GM23248 (cell line): ENCODE data around the gene WWC1. TPM values are rescaled to one million over a fixed set of nuclear protein-coding genes. Genes with fewer than 3 reads are reported as not detected.

ENCODE experiments used
- DNase-seq: peaks from one replicate; pipeline ENCODE4 v3.0.0-alpha.2; 2015
- H2AFZ ChIP-seq: fragments of 200-600 bp; sonication (generic); 2 replicates; pipeline ENCODE4 v1.6.1; 2016; ENCODE audit warnings: antibody characterized with exemption
- H3F3A ChIP-seq: fragments of 200-600 bp; sonication (generic); 2 replicates; pipeline ENCODE4 v1.6.1; 2016; ENCODE audit warnings: mild to moderate bottlenecking, antibody characterized with exemption, mixed run types; ENCODE audit not compliant: insufficient read depth
- H3K27ac ChIP-seq: fragments of 200-600 bp; sonication (generic); 2 replicates; pipeline ENCODE4 v1.5.1; 2016; ENCODE audit warnings: mild to moderate bottlenecking
- H3K27me3 ChIP-seq: fragments of 200-600 bp; sonication (generic); replicated peaks from 2 replicates; pipeline ENCODE4 v1.6.1; 2016; ENCODE audit warnings: mild to moderate bottlenecking; ENCODE audit not compliant: insufficient read depth
- H3K36me3 ChIP-seq: fragments of 200-600 bp; sonication (generic); 2 replicates; pipeline ENCODE4 v1.6.1; 2016; ENCODE audit warnings: low read depth, mild to moderate bottlenecking
- H3K4me1 ChIP-seq: fragments of 200-600 bp; sonication (generic); 2 replicates; pipeline ENCODE4 v1.6.1; 2016; ENCODE audit warnings: mild to moderate bottlenecking; ENCODE audit not compliant: insufficient read depth
- H3K4me2 ChIP-seq: fragments of 200-600 bp; sonication (generic); one replicate; pipeline ENCODE4 v1.6.1; 2016; ENCODE audit warnings: mild to moderate bottlenecking; ENCODE audit not compliant: unreplicated experiment
- H3K4me3 ChIP-seq: fragments of 200-600 bp; sonication (generic); 2 replicates; pipeline ENCODE4 v1.5.1; 2016; ENCODE audit warnings: mild to moderate bottlenecking
- H3K79me2 ChIP-seq: fragments of 200-600 bp; sonication (generic); 2 replicates; pipeline ENCODE4 v1.6.1; 2016; ENCODE audit warnings: mild to moderate bottlenecking; ENCODE audit not compliant: insufficient read depth
- H3K9ac ChIP-seq: fragments of 200-600 bp; sonication (generic); 2 replicates; pipeline ENCODE4 v1.6.1; 2016; ENCODE audit warnings: mild to moderate bottlenecking
- H3K9me2 ChIP-seq: fragments of 200-600 bp; sonication (generic); 2 replicates; pipeline ENCODE4 v1.6.1; 2016; ENCODE audit warnings: mixed run types, mild to moderate bottlenecking, moderate library complexity; ENCODE audit not compliant: insufficient read depth
- H3K9me3 ChIP-seq: fragments of 200-600 bp; sonication (generic); one replicate; pipeline ENCODE4 v1.6.1; 2017; ENCODE audit warnings: low read depth
- H4K20me1 ChIP-seq: fragments of 200-600 bp; sonication (generic); 2 replicates; pipeline ENCODE4 v1.6.0; 2016; ENCODE audit not compliant: insufficient read depth
- EZH2 ChIP-seq: fragments of 200-600 bp; sonication (generic); IDR thresholded peaks from 2 replicates; pipeline ENCODE4 v1.6.1; 2018; ENCODE audit warnings: antibody characterized with exemption, mild to moderate bottlenecking; ENCODE audit not compliant: insufficient read depth, poor library complexity, severe bottlenecking
- EZH2phosphoT487 ChIP-seq: fragments of 200-600 bp; sonication (generic); IDR thresholded peaks from 2 replicates; pipeline ENCODE4 v1.6.1; 2018; ENCODE audit warnings: antibody characterized with exemption, moderate library complexity, mild to moderate bottlenecking, low read depth; ENCODE audit not compliant: insufficient read depth
- WGBS, 2 experiments: methylation state at CpG; one replicate each; pipeline ENCODE4 v1.1.6; 2015 to 2017; ENCODE audit warnings: low lambda C conversion rate in 2 of 2, low coverage in 1 of 2; ENCODE audit errors: missing lambda C conversion rate in 2 of 2; 5-methylcytosine and 5-hydroxymethylcytosine counted together
- in situ Hi-C: fragments of 300-500 bp; cut with MboI; formaldehyde crosslinking; loops from 2 replicates; pipeline ENCODE4 v1.15.0; 2020
- polyA plus RNA-seq: library from polyadenylated mRNA; unstranded; fragments of >200 nt; fragmentation: Nextera tagmentation; extraction: Ambion mirVana; gene quantifications from 2 replicates; pipeline ENCODE4 v1.2.1, GENCODE V29; 2016
- total RNA-seq: library from RNA; depleted of rRNA; stranded (reverse); fragments of >200 nt; shearing (Covaris generic); gene quantifications from 2 replicates; pipeline ENCODE4 v1.2.3, GENCODE V29; 2014

The WWC1 gene
- total and polyA plus RNA-seq, 2 experiments from 2014 or later = 1.8 to 7.1 TPM

- Histone ChIP-seq H3F3A (no peaks in the 10 kb centered on the region), H4K20me1 (no peaks in the 10 kb centered on the region), H3K36me3 (no peaks in the 10 kb centered on the region), H3K4me2 (no peak overlapping the region), H3K27ac (no peak overlapping the region), H3K9ac (no peak overlapping the region), H3K9me2 (no peaks in the 10 kb centered on the region), H3K27me3 (no peaks in the 10 kb centered on the region), H3K4me1 (peaks cover 7% of the 10 kb centered on the region; the same call in 1 of the 2 replicates), H3K4me3 (no peak overlapping the region), H3K79me2 (no peaks in the 10 kb centered on the region), H2AFZ (no peak overlapping the region), H3K9me3 (no peaks in the 10 kb centered on the region)
- no peak for DNase-seq
- TF ChIP-seq EZH2 (no peak), EZH2phosphoT487 (no peak)
- 96 to 97% methylated on average over 4 of the region's 4 CpGs for WGBS, 2 experiments
- in situ Hi-C loops = no loop called here
Observed at GRCh38 chr5:168427224-168427623, 135.8 kb downstream of the WWC1 start.

GRCh38 chr5:168428552-168428951 is 137.1 kb downstream of the WWC1 start:
- Histone ChIP-seq H3K27me3 (no peaks in the 10 kb centered on the region), H3K4me2 (no peak overlapping the region), H3K9ac (no peak overlapping the region), H3K79me2 (no peaks in the 10 kb centered on the region), H3K9me2 (no peaks in the 10 kb centered on the region), H4K20me1 (no peaks in the 10 kb centered on the region), H3K9me3 (no peaks in the 10 kb centered on the region), H3K36me3 (no peaks in the 10 kb centered on the region), H3K4me3 (no peak overlapping the region), H3F3A (no peaks in the 10 kb centered on the region), H3K4me1 (peaks cover 7% of the 10 kb centered on the region; the same call in 1 of the 2 replicates), H3K27ac (no peak overlapping the region), H2AFZ (no peak overlapping the region)
- DNase-seq = no peak
- TF ChIP-seq EZH2 (no peak), EZH2phosphoT487 (no peak)
- 92 to 94% methylated on average over 10 of the region's 10 CpGs for WGBS, 2 experiments
- in situ Hi-C loops = no loop called here

DNA sequence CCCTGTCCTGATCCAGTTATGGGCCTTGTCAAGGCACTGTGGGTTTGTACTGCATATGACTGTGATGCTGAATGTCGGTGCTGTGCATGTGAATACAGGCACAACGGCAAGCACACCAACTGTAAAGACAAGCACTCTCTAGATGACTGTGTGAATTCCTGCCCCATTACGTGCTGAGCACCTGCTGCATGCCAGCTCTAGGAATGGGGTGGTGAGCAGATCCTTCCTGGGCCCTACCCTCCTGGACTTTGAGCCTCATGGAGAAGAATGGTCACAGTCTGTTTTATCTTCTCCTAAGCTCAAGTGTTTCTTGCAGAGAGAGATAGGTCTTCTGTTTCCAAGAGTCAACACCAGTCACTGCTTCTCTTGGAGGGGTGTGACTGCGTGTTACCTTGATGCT is 138.9 kb downstream of the WWC1 start:
- H3K9me2 ChIP-seq = no peaks in the 10 kb centered on the region
- H3F3A ChIP-seq = no peaks in the 10 kb centered on the region
- no peaks in the 10 kb centered on the region for H3K27me3 ChIP-seq
- 81 to 88% methylated on average over 4 of the region's 4 CpGs for WGBS, 2 experiments
- no peaks in the 10 kb centered on the region for H3K79me2 ChIP-seq
- H3K27ac ChIP-seq = no peak overlapping the region
- no peak for TF ChIP-seq EZH2phosphoT487
- no peak for TF ChIP-seq EZH2
- H3K4me1 ChIP-seq = peaks cover 9% of the 10 kb centered on the region; the same call in 1 of the 2 replicates
- H3K4me3 ChIP-seq = no peak overlapping the region
- no peaks in the 10 kb centered on the region for H3K36me3 ChIP-seq
- no peaks in the 10 kb centered on the region for H4K20me1 ChIP-seq
- H2AFZ ChIP-seq = no peak overlapping the region
- no peaks in the 10 kb centered on the region for H3K9me3 ChIP-seq
- no peak overlapping the region for H3K9ac ChIP-seq
- in situ Hi-C loops = no loop called here
- H3K4me2 ChIP-seq = no peak overlapping the region
- DNase-seq = no peak

GRCh38 chr5:168432903-168433302 is 141.5 kb downstream of the WWC1 start:
- Histone ChIP-seq H3K4me2 (no peak overlapping the region), H3K4me3 (no peak overlapping the region), H3K27me3 (no peaks in the 10 kb centered on the region), H2AFZ (no peak overlapping the region), H3K9me2 (no peaks in the 10 kb centered on the region), H4K20me1 (no peaks in the 10 kb centered on the region), H3K27ac (no peak overlapping the region), H3K79me2 (no peaks in the 10 kb centered on the region), H3K9ac (no peak overlapping the region), H3K9me3 (no peaks in the 10 kb centered on the region), H3K4me1 (peaks cover 10% of the 10 kb centered on the region; the same call in 1 of the 2 replicates), H3K36me3 (no peaks in the 10 kb centered on the region), H3F3A (no peaks in the 10 kb centered on the region)
- TF ChIP-seq EZH2phosphoT487 (no peak), EZH2 (no peak)
- no peak for DNase-seq
- in situ Hi-C loops = no loop called here
- 91 to 92% methylated on average over 4 of the region's 4 CpGs for WGBS, 2 experiments

DNA sequence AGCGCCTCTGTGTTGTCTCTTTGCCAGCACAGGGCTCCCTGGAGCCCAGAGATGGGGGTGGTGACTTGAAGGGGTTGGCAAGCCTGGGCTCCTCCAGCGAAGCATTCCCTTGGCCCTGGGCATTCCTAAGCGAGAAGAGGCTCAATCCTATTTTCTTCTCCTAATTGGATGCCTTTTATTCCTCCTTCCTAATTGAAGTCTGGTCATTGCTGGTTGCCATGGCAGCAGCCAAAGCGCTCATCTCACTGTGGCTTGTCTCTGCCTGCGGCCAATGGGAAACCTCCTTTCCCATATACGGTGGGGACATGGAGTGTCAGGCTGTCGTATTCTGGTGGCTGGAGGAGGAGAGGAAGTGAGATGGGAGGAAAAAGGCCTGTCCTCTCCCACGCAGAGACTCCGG is 142.6 kb downstream of the WWC1 start:
- Histone ChIP-seq H3K36me3 (no peaks in the 10 kb centered on the region), H2AFZ (no peak overlapping the region), H3K9me3 (no peaks in the 10 kb centered on the region), H3K79me2 (no peaks in the 10 kb centered on the region), H3K27me3 (no peaks in the 10 kb centered on the region), H3F3A (no peaks in the 10 kb centered on the region), H3K4me2 (no peak overlapping the region), H3K4me3 (no peak overlapping the region), H3K9me2 (no peaks in the 10 kb centered on the region), H3K27ac (no peak overlapping the region), H3K4me1 (peaks cover 10% of the 10 kb centered on the region; the same call in 1 of the 2 replicates), H4K20me1 (no peaks in the 10 kb centered on the region), H3K9ac (no peak overlapping the region)
- TF ChIP-seq EZH2 = no peak
- TF ChIP-seq EZH2phosphoT487 = no peak
- WGBS, 2 experiments = 83 to 84% methylated on average over 9 of the region's 9 CpGs
- in situ Hi-C loops = no loop called here
- no peak for DNase-seq
